T-helper 17 cell (primary cell): ENCODE results near the gene LSP1. TPM values are rescaled to one million over a fixed set of nuclear protein-coding genes. Genes with fewer than 3 reads are reported as not detected.

Experiments used
- ATAC-seq: fragments of 150-1000 bp; cut with Tn5 transposase; 2 replicates; pipeline ENCODE4 v1.10.0; 2021; ENCODE audit warnings: mild to moderate bottlenecking, moderate library complexity
- DNase-seq, 3 donors: peaks; one replicate each; pipeline versions ENCODE4 v3.0.0 to v3.0.0-alpha.2; 2020 to 2021
- H3K9me3 ChIP-seq: one replicate; pipeline ENCODE4 v1.7.0; 2013; ENCODE audit warnings: low read length, mild to moderate bottlenecking; ENCODE audit not compliant: control insufficient read depth, poor library complexity, severe bottlenecking
- H3K27ac Mint-ChIP-seq: one replicate; pipeline ENCODE4 v1.8.0; 2022; ENCODE audit warnings: mild to moderate bottlenecking, moderate library complexity, mixed read lengths
- H3K27me3 Mint-ChIP-seq: one replicate; pipeline ENCODE4 v1.8.0; 2022; ENCODE audit warnings: mixed read lengths
- H3K36me3 Mint-ChIP-seq: one replicate; pipeline ENCODE4 v1.8.0; 2022; ENCODE audit warnings: low read depth, mixed read lengths
- H3K4me1 Mint-ChIP-seq: one replicate; pipeline ENCODE4 v1.8.0; 2022; ENCODE audit warnings: mild to moderate bottlenecking, mixed read lengths
- H3K4me3 Mint-ChIP-seq: one replicate; pipeline ENCODE4 v1.8.0; 2022; ENCODE audit warnings: mild to moderate bottlenecking, moderate library complexity, mixed read lengths
- total RNA-seq, 4 donors: library from RNA in 2 of 4; stranded (reverse) in 2 of 4; gene quantifications; one replicate each; pipeline ENCODE4 v1.2.3 and lab custom pipeline; 2022 to 2026

Gene LSP1
- total RNA-seq, 2 donors from 2014 or later = 297 to 299 TPM

GRCh38 chr11:1817511-1817910, 35.4 kb upstream of the LSP1 start:
- peaks cover 9% of the 10 kb centered on the region for H3K27me3 Mint-ChIP-seq
- H3K4me3 Mint-ChIP-seq = no peak overlapping the region
- DNase-seq (no peak), ATAC-seq (no peak)
- no peak overlapping the region for H3K27ac Mint-ChIP-seq
- no peaks in the 10 kb centered on the region for H3K9me3 ChIP-seq
- peaks cover 2% of the 10 kb centered on the region for H3K4me1 Mint-ChIP-seq
- no peaks in the 10 kb centered on the region for H3K36me3 Mint-ChIP-seq

GRCh38 chr11:1819074-1819473, 33.8 kb upstream of the LSP1 start:
- H3K9me3 ChIP-seq = no peaks in the 10 kb centered on the region
- Mint-ChIP-seq H3K4me3 (no peak overlapping the region), H3K27me3 (peaks cover 3% of the 10 kb centered on the region), H3K27ac (no peak overlapping the region), H3K4me1 (peaks cover 3% of the 10 kb centered on the region), H3K36me3 (no peaks in the 10 kb centered on the region)
- DNase-seq (no peak), ATAC-seq (no peak)

DNA sequence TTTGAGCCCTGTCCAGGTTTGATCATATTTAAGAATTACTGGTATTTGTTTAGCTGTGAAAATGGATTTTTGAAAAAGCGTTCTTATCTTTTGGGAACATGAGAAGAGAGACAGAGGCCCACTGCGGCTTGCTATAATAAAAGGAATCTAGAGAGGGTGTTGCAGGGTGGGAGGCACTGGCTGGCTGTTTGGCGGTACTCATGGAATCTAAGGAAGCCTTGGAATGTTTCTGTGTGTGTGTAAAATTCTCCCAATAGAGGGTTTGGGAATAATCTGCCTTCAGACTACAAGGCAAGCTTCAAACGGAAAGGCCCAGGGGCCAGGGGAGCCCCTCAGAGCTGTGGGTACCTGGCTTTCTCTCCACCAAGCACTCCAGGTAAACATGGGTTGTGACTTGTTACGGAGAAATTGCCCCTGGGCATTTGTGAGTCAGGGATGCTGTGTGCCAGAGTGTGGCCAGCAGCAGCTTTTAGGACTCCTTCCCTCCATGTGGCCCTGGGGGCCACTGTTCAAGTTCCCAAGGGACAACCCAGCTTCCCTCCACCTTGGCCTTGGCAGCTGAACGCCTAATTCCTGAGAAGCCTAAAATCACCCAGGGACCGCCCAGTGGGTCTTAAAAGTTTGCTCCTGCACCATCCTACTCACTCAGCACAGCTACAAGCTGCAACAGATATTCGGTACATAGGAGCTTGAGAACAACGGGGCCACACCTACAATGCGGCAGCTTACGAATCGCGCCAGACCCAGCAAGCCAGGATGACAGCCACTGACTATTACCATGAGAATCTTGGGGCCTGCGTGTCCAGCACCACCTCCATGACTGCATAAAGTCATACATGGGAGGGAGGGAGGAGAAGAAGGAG, 32.2 kb upstream of the LSP1 start:
- Mint-ChIP-seq H3K27ac (no peak overlapping the region), H3K36me3 (no peaks in the 10 kb centered on the region)
- ATAC-seq = no peak

GRCh38 chr11:1821562-1821961, 31.3 kb upstream of the LSP1 start:
- no peaks in the 10 kb centered on the region for H3K9me3 ChIP-seq
- H3K27ac Mint-ChIP-seq = no peak overlapping the region
- no peak overlapping the region for H3K4me3 Mint-ChIP-seq
- no peaks in the 10 kb centered on the region for H3K36me3 Mint-ChIP-seq
- peaks cover 5% of the 10 kb centered on the region for H3K4me1 Mint-ChIP-seq
- H3K27me3 Mint-ChIP-seq = peaks cover 7% of the 10 kb centered on the region
- DNase-seq (no peak), ATAC-seq (no peak)

More for the DNA sequence above, 32.2 kb upstream of the LSP1 start:
- DNase-seq = no peak
- H3K9me3 ChIP-seq = no peaks in the 10 kb centered on the region
- Mint-ChIP-seq H3K4me1 (peaks cover 5% of the 10 kb centered on the region), H3K27me3 (peaks cover 5% of the 10 kb centered on the region), H3K4me3 (no peak overlapping the region)

- H3K27me3 Mint-ChIP-seq = peaks cover 19% of the 10 kb centered on the region
- H3K4me3 Mint-ChIP-seq = no peak overlapping the region
- H3K9me3 ChIP-seq = no peaks in the 10 kb centered on the region
- peaks cover 8% of the 10 kb centered on the region for H3K4me1 Mint-ChIP-seq
- ATAC-seq (no peak), DNase-seq (no peak)
- no peaks in the 10 kb centered on the region for H3K36me3 Mint-ChIP-seq
- H3K27ac Mint-ChIP-seq = no peak overlapping the region
Measured at GRCh38 chr11:1822648-1823375, 30.1 kb upstream of the LSP1 start.

DNA sequence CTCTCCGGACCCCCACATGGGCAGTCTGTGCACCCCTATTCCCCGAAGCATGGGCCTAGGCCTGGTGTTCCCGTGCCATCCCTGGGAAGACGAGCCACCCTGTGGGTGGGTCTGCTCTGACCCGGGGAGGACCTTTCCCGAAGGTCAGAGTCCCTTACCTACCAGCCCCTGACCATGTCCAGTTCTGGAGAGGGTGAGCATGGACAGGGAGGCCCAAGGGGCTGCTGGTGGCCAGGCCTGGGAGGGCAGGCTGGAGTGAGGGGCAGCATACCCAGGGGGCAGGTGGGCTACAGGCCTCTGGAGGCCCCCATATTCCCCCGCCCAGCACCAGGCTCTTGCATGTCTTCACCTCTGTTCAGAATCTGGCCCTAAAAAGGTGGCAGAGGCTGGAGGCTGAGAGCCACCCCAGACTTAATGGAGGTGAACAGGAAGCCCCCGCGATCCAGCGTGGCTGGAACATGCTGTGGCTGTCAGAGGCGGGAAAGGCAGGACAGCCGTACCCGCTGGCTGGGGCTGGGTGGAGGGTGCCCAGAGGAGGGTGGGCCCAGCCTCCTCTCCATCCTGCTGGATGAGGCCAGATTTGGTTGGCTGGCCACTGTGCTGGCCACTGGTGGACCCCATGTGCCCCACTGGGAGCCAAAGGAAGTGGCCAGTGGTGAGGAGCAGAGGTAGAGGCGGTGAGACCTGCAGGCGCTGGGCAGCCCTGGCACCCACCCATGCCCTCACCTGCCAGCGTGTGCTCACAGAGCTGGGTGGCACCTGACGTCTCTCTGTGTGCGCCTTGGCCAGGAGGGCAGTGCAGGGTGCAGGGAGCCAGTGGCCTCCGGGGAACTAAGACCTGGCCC, 29.3 kb upstream of the LSP1 start:
- Mint-ChIP-seq H3K27ac (no peak overlapping the region), H3K4me1 (peaks cover 8% of the 10 kb centered on the region), H3K27me3 (peaks cover 22% of the 10 kb centered on the region), H3K36me3 (no peaks in the 10 kb centered on the region), H3K4me3 (no peak overlapping the region)
- H3K9me3 ChIP-seq = no peaks in the 10 kb centered on the region
- no peak for DNase-seq
- no peak for ATAC-seq

- peaks cover 29% of the 10 kb centered on the region for H3K27me3 Mint-ChIP-seq
- peaks cover 8% of the 10 kb centered on the region for H3K4me1 Mint-ChIP-seq
- no peaks in the 10 kb centered on the region for H3K9me3 ChIP-seq
- H3K36me3 Mint-ChIP-seq = no peaks in the 10 kb centered on the region
- DNase-seq (no peak), ATAC-seq (no peak)
- no peak overlapping the region for H3K4me3 Mint-ChIP-seq
- no peak overlapping the region for H3K27ac Mint-ChIP-seq
Measured at GRCh38 chr11:1824221-1825038, 28.5 kb upstream of the LSP1 start.

GRCh38 chr11:1825039-1825740, 27.7 kb upstream of the LSP1 start:
- H3K9me3 ChIP-seq = no peaks in the 10 kb centered on the region
- Mint-ChIP-seq H3K4me3 (no peak overlapping the region), H3K27me3 (peaks cover 34% of the 10 kb centered on the region), H3K4me1 (peaks cover 8% of the 10 kb centered on the region), H3K27ac (no peak overlapping the region), H3K36me3 (no peaks in the 10 kb centered on the region)
- ATAC-seq = no peak
- DNase-seq = no peak

GRCh38 chr11:1825785-1826451, 27.0 kb upstream of the LSP1 start:
- Mint-ChIP-seq H3K4me3 (no peak overlapping the region), H3K36me3 (no peaks in the 10 kb centered on the region), H3K27me3 (peaks cover 34% of the 10 kb centered on the region), H3K27ac (no peak overlapping the region), H3K4me1 (peaks cover 8% of the 10 kb centered on the region)
- no peaks in the 10 kb centered on the region for H3K9me3 ChIP-seq
- ATAC-seq = no peak
- no peak for DNase-seq

DNA sequence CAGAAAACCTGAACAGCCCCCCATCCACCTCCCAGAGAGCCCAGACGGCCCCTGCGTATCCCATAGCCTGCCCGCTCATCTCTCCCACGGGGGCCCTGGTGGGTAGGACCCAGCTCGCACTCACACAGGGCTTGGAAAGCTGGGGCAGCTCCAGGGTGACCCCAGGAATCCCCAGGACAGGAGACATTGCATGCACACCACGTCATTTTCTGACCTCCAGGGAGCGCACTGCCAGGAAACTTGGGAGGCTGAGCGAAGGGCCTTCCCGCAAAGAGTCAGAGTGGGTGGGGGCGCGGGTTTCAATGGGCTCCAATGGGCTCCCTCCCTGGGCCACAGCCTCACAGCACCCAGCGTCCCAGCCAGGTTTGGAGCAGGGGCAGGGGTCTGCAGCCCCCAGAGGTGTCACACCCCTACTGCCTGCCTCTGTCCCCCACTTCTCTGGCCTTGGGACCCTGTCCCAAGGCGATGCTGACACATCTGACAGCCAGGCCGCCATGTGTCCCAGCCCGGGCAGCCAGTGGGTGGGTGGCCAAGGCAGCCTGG, 26.3 kb upstream of the LSP1 start:
- Mint-ChIP-seq H3K27ac (no peak overlapping the region), H3K36me3 (no peaks in the 10 kb centered on the region), H3K27me3 (peaks cover 34% of the 10 kb centered on the region), H3K4me3 (no peak overlapping the region), H3K4me1 (peaks cover 8% of the 10 kb centered on the region)
- DNase-seq (no peak), ATAC-seq (no peak)
- H3K9me3 ChIP-seq = no peaks in the 10 kb centered on the region

DNA sequence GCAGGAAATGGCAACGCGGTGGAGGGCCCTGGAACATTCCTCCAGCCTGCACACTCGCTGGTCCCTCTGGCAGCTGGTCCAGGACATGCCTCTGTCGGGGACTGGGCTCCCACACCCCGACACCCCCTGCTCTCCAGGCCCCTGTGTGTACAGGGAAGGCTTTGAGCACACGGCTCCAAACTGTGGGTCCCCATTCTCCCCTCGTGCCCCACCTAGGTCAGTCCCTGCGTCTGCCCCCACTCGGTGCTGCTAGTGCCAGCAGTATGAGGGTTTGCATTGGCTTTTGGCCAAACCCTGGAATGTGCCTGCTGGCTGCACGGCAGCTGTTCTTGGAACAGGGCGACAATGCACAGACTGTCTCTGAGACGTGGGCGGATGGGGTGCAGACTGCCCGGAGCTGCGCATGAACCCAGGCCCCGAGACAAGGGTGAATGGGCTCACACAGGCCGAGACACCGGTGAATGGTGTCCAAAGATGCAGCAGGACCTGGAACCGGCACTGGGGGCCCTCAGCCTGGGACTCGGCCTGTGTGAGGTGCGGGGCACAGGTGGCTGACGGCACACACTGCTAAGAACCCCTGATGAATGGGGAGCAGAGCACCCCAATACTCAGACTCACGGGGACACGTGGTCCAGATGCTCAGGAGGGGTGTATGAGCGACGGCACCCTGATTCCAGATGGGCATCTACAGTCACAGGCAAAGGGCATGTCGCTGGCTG, 25.6 kb upstream of the LSP1 start:
- no peak overlapping the region for H3K27ac Mint-ChIP-seq
- no peaks in the 10 kb centered on the region for H3K36me3 Mint-ChIP-seq

More for the DNA sequence above, 25.6 kb upstream of the LSP1 start:
- ATAC-seq = no peak
- Mint-ChIP-seq H3K4me1 (peaks cover 9% of the 10 kb centered on the region), H3K27me3 (peaks cover 40% of the 10 kb centered on the region), H3K4me3 (no peak overlapping the region)
- no peaks in the 10 kb centered on the region for H3K9me3 ChIP-seq
- DNase-seq = no peak
